DMS53 treated with DMSO at 0.1 percent for 48 hours (cell line): Measurements from ENCODE around the gene M1AP.

Experiments
- DNase-seq: peaks from one replicate; lab custom pipeline; 2025; ENCODE audit not compliant: unreplicated experiment; lab: John Stamatoyannopoulos, UW

M1AP gene, protein sequence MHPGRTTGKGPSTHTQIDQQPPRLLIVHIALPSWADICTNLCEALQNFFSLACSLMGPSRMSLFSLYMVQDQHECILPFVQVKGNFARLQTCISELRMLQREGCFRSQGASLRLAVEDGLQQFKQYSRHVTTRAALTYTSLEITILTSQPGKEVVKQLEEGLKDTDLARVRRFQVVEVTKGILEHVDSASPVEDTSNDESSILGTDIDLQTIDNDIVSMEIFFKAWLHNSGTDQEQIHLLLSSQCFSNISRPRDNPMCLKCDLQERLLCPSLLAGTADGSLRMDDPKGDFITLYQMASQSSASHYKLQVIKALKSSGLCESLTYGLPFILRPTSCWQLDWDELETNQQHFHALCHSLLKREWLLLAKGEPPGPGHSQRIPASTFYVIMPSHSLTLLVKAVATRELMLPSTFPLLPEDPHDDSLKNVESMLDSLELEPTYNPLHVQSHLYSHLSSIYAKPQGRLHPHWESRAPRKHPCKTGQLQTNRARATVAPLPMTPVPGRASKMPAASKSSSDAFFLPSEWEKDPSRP

GRCh38 chr2:74648009-74648443, at the start of gene M1AP:
TSS of gene M1AP (minus strand) at chr2:74648330. CDS start at chr2:74640275, 8,055 bp downstream.
- DNase-seq: no peak

DNA sequence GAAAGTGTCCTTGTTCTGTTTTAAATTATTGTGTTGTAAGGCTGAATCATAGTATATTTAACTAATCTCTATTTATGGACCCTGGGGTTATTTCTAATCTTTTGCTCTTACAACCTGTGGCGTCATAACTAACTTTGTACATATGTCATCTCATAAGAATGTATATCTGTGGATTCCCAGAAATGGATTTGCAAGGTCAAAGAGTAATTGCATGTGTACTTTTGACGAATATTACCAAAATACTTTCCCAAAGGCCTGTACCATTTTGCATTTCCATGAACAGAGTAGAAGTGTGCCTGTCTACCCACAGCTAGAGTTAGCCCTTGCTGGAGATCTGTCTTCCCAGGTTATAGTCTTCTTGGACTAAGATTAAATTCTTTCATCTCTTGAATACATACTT, 48.7 kb upstream of the M1AP start:
- no peak for DNase-seq

DNA sequence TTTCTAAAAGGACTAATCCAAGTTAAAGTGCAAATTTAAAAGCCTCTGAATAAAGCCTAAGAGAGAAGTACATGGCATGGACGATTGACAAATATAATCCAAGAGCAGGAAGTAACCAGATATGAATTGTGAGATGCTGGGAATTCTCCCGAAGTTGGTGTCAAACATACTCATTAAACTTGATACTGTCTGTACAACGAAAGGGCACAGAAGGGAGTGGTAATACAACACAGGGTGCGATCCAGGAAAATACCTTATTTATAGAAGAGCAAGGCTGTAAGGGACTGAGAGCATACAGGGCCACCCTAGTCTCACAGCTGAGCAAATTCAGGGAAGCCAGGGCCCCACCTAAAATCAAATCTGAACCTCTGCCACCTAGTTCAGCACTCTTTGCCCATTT, 47.5 kb upstream of the M1AP start:
- no peak for DNase-seq

DNA sequence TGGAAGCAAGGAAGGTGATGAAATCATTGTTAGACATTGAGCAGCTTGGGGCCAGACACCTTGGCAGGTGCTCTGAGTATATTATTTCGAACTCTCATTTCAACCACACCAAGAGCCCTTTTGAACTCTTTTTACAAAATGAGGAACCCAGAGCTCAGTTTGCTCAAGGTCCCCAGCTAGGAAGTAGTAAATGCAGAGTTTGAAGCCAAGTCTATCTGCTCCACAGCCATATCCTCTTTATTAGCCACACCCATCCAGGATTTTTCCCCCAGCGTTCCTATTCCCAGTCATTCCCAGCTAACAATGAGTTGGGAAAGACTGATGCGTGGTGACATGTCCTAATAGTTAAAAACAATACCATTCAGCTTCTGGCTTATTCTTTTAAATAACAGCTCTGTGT, 46.2 kb upstream of the M1AP start:
- no peak for DNase-seq

GRCh38 chr2:74693668-74694067, 45.5 kb upstream of the M1AP start:
- no peak for DNase-seq

GRCh38 chr2:74693213-74693612, 45.1 kb upstream of the M1AP start:
- DNase-seq: no peak

DNA sequence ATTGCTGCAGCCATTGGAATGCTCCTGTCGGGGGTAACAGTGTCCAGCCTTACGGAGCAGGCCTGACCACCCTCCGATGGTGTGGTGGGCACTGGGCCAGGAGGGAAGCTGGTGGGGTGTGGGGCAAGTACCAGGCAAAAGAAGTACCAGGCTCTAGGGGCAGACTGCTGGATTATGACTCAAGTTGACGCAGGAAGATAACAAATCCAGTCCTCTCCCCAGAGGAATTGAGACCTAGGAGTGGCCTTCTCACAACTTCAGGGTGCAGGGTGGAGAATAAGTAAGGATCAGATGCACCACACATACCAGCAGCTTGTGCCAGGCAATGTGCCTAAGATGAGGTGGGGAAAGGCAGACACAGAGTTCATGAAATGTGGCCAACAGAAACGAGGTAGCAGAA, 43.8 kb upstream of the M1AP start:
- no peak for DNase-seq

GRCh38 chr2:74690571-74690970, 42.4 kb upstream of the M1AP start:
- DNase-seq: peak; percentile 53

GRCh38 chr2:74689671-74690070, 41.5 kb upstream of the M1AP start:
- DNase-seq: no peak

- no peak for DNase-seq
These were observed 40.8 kb upstream of the M1AP start for GRCh38 chr2:74688881-74689280.

GRCh38 chr2:74685408-74685807, 37.3 kb upstream of the M1AP start:
- no peak for DNase-seq

DNA sequence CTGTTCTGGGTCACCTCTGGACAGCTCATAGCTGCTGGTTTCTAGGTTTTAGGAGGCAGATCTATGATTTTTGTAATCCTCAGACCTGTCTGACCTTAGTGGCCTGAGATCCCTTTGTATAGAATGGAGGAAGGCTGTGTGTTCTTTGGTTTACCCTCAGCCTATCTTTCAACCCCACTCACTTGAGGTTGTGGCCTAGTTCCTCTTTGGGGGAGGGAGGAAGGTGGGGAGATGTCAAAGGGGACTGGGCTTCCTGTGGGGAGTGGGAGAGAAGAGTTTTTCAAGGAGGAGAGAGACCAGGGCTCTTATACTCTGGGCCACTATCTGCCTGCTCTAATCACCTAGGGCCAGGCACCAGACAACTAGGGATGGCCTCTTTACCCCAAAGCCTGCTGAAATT, 34.4 kb upstream of the M1AP start:
- DNase-seq: no peak

- DNase-seq: no peak
These were observed 31.5 kb upstream of the M1AP start for GRCh38 chr2:74679615-74680014.

- no peak for DNase-seq
These were observed 28.2 kb upstream of the M1AP start for GRCh38 chr2:74676331-74676730.

- DNase-seq: no peak
These were observed 27.0 kb upstream of the M1AP start for GRCh38 chr2:74675090-74675489.

DNA sequence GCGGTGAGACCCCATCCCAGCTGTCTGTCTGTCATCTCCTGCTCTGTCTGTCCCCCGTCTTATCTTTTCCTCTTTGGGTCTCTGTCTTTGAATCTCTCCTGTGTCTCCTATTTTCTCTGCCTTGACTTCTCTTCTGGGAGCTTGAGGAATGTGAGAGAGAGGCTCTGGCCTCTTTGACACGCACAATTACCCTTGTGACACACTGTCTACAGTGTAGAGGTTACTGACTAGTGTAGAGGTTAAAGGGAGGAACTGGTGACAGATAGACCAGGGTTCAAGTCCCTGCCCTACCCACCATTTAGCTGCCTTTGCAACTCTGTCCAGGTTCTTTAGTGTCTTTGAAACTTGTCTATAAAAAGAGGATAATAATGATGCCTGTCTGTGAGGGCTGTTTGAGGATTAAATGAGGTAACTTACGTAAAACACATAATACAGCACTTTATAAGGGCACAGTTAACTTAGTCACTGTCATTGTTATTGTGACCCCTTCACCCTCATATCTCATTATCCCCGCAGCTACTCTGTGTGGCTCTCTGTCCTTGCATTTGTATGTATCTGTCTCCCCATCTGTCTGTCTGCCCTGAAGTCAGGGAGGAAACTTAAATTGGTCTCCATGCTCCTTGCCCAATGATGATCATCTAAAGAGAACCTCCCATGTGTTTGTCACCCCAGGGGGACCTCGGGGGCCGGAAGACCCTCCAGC, 25.8 kb upstream of the M1AP start:
- no peak for DNase-seq

GRCh38 chr2:74671479-74671878, 23.3 kb upstream of the M1AP start:
- DNase-seq: no peak

DNA sequence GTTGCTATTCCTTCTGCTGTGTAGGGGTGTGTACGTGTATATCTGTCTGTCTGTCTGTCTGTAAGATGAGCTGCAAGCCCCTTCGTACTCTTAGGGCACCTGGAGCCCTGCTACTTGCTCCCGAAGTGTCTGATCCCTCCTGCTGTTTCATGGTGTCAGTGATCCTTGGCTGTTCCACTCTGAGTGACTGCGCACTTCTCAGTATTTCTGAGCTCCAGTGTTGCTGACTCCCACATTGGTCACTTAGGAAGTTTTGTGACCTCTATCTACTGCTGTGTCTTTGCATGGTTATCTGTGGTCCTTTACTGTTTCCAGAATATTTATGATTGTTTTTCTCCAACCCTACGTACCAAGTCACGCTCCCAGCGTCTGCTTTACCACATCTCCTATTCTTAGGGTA, 22.1 kb upstream of the M1AP start:
- no peak for DNase-seq

DNA sequence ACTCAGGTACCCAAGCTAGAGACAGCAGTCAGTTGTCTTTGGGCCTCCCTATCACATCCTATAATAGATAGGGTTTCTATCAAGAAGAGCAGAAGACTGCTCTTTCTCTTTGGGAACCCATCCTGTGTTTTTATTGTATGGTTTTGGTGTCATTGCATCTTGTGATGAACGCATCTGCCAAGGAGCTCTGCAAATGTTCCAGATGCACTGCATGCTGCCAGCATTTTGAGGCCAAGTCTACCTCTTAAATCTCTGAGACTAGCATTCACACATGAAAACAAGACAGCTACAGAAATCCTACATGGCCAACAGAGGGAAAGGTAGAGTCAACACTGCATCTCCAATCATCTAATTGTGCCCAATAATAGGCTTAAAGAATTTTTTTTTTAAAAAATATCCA, 20.0 kb upstream of the M1AP start:
- DNase-seq: no peak

DNA sequence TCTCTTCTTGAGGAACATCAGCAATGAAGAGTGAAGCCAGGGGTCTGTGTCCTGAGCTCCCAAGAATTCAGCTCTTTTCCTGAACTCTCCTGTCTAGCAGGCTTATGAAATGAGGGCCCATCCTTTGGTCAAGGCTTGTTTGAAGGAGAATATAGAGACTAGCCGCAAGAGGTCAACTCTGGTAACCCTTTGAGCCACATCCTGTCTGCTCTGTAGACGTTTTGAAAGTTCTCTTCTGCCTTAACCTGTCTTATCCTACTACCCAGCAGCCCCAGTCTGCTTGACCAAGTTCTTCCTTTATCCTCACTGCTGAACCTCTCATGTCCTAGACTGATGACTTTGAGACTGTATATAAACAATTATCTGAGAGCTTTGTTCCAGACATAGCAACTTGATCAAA, 11.3 kb upstream of the M1AP start:
- DNase-seq: no peak

GRCh38 chr2:74658516-74658915, 10.4 kb upstream of the M1AP start:
- no peak for DNase-seq

DNA sequence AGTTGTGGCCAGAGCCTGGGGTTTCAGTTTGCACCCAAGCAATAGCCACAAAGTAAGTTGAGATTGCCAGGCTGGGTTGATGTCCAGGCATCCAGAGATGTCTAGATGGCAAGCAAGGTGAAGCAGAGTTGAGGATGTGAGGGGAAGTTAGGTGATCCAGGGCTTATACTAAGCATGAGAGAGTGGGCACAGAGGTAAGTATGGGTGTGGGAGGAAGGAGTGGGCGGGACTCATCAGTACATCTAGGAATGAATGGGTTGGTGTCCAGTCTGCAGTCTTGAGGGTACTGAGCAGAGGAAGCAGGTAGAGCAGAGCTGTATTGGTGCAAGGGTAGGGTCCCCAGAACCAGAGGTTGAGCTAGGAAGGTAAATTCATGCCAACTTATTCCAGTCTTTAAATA, 7.4 kb upstream of the M1AP start:
- DNase-seq: no peak
